Progenitor cell of endocrine pancreas (in vitro differentiated cells): ENCODE data around the gene TPD52L1. TPM values are rescaled to one million over a fixed set of nuclear protein-coding genes. Genes with fewer than 3 reads are reported as not detected.

Experiments used
- DNase-seq: peaks from one replicate; pipeline ENCODE4 v3.0.0; 2021; ENCODE audit warnings: low spot score; ENCODE audit not compliant: unreplicated experiment
- H3K27ac Mint-ChIP-seq: 2 replicates; pipeline ENCODE4 v1.8.0; 2021; ENCODE audit warnings: mild to moderate bottlenecking, moderate library complexity, mixed read lengths
- H3K27me3 Mint-ChIP-seq: 2 replicates; pipeline ENCODE4 v1.8.0; 2021; ENCODE audit warnings: mixed read lengths
- H3K36me3 Mint-ChIP-seq: 2 replicates; pipeline ENCODE4 v1.8.0; 2022; ENCODE audit warnings: mixed read lengths; ENCODE audit not compliant: insufficient read depth
- H3K4me1 Mint-ChIP-seq: 2 replicates; pipeline ENCODE4 v1.8.0; 2021; ENCODE audit warnings: low read depth, mixed read lengths
- H3K4me3 Mint-ChIP-seq: 2 replicates; pipeline ENCODE4 v1.8.0; 2021; ENCODE audit warnings: low read depth, mild to moderate bottlenecking, moderate library complexity, mixed read lengths
- H3K9me3 Mint-ChIP-seq: 2 replicates; pipeline ENCODE4 v1.8.0; 2021; ENCODE audit warnings: low read depth, mixed read lengths
- total RNA-seq: library from RNA; stranded (reverse); gene quantifications from 2 replicates; pipeline ENCODE4 v1.2.1, GENCODE V29; 2021
- TF ChIP-seq, protein P1 (sequence below): fragments of 200-600 bp; sonication (generic); IDR thresholded peaks from one replicate; pipeline ENCODE4 v1.5.0; 2021; ENCODE audit warnings: antibody characterized with exemption, mild to moderate bottlenecking; ENCODE audit not compliant: unreplicated experiment

Gene TPD52L1
- total RNA-seq, 1 donor from 2014 or later, result 33.8 TPM

DNA sequence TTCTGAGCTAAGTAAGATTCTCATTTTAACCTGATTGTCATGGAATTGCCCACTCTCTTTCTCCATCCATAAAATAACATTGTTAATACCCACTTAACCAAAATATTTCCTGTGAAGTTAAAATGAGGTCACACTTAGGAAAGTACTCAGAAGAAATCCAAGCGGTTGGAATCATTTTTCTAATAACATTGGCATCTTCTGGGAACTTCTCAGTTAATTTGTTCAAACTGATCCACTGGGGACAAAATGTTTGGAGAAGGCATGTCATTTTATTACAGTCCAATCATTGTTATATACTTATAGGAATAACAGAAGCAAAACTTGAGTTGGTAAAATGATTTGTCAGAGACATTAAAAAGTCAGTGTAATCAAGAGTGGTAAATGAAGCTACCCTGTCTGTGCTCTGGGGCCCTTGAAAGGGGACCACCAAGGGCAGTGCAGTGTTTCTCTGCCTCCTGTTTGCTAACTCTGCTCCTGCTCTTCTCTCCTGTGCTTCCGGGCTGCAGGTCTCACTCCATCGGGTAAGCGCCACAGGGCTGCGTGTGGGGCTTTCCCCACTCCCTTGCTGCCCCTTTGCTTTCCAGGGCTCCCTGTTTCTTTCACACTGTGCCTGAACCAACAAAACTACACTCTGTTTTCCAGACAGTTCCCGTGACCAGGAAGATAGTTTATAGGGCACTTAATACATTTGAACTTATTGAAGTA lies 98.1 kb downstream of the TPD52L1 start:
- no peak overlapping the region for H3K27ac Mint-ChIP-seq

GRCh38 chr6:125252891-125253290 lies 99.3 kb downstream of the TPD52L1 start:
- TF ChIP-seq, protein P1, sequence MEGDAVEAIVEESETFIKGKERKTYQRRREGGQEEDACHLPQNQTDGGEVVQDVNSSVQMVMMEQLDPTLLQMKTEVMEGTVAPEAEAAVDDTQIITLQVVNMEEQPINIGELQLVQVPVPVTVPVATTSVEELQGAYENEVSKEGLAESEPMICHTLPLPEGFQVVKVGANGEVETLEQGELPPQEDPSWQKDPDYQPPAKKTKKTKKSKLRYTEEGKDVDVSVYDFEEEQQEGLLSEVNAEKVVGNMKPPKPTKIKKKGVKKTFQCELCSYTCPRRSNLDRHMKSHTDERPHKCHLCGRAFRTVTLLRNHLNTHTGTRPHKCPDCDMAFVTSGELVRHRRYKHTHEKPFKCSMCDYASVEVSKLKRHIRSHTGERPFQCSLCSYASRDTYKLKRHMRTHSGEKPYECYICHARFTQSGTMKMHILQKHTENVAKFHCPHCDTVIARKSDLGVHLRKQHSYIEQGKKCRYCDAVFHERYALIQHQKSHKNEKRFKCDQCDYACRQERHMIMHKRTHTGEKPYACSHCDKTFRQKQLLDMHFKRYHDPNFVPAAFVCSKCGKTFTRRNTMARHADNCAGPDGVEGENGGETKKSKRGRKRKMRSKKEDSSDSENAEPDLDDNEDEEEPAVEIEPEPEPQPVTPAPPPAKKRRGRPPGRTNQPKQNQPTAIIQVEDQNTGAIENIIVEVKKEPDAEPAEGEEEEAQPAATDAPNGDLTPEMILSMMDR, result no peak
- Mint-ChIP-seq H3K36me3 (no peaks in the 10 kb centered on the region), H3K27ac (no peak overlapping the region), H3K27me3 (no peaks in the 10 kb centered on the region), H3K9me3 (no peaks in the 10 kb centered on the region), H3K4me3 (no peak overlapping the region), H3K4me1 (peaks cover 5% of the 10 kb centered on the region)
- no peak for DNase-seq

More for the DNA sequence above, 98.1 kb downstream of the TPD52L1 start:
- Mint-ChIP-seq H3K4me1 (peaks cover 5% of the 10 kb centered on the region), H3K9me3 (no peaks in the 10 kb centered on the region), H3K36me3 (no peaks in the 10 kb centered on the region), H3K27me3 (no peaks in the 10 kb centered on the region), H3K4me3 (no peak overlapping the region)
- TF ChIP-seq, protein P1, result no peak
- no peak for DNase-seq

DNA sequence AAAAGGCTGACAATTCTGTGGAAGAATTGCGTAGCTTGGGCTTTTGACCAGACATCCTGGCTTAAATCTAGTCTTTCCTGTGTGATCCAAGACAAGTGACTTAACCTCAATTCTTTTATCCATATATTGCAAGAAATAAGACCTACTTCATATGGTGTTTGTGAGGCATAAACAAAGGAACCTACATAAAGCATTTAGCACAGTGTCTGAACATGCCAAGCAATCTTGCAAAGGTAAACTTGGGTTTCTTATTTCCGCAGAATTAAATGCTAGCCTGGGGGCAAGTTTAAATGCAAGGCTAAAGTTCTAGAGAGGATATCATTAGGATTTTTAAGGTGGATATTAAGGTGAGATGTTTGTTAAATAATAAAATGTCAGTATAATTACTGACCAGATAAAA lies 100.3 kb downstream of the TPD52L1 start:
- DNase-seq, result no peak
- no peak overlapping the region for H3K27ac Mint-ChIP-seq
- no peak overlapping the region for H3K4me3 Mint-ChIP-seq
- no peaks in the 10 kb centered on the region for H3K9me3 Mint-ChIP-seq
- H3K36me3 Mint-ChIP-seq, result no peaks in the 10 kb centered on the region
- TF ChIP-seq, protein P1, result no peak
- H3K4me1 Mint-ChIP-seq, result peaks cover 5% of the 10 kb centered on the region
- H3K27me3 Mint-ChIP-seq, result no peaks in the 10 kb centered on the region

DNA sequence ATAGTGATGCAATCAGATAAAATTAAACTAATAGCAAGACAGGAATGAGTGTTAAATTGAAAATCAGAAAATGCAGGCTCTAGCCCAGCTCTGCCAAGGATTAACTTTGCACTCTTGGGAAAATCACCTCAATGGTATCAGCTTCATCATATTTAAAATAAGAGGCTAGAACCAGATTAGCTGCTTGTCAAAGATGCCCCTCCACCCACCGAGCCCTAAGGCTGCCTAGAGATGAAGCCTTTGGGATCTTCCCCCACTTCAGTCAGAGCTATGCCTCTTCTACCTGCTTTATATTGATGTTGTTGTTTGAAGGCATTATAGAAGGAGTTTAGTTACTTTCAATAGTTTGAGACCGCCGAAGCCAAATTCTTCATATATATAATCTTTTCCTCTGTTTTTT lies 100.7 kb downstream of the TPD52L1 start:
- H3K36me3 Mint-ChIP-seq, result no peaks in the 10 kb centered on the region
- H3K27ac Mint-ChIP-seq, result no peak overlapping the region
- no peak overlapping the region for H3K4me3 Mint-ChIP-seq
- no peaks in the 10 kb centered on the region for H3K9me3 Mint-ChIP-seq
- no peak for DNase-seq
- peaks cover 5% of the 10 kb centered on the region for H3K4me1 Mint-ChIP-seq
- TF ChIP-seq, protein P1, result no peak
- no peaks in the 10 kb centered on the region for H3K27me3 Mint-ChIP-seq

DNA sequence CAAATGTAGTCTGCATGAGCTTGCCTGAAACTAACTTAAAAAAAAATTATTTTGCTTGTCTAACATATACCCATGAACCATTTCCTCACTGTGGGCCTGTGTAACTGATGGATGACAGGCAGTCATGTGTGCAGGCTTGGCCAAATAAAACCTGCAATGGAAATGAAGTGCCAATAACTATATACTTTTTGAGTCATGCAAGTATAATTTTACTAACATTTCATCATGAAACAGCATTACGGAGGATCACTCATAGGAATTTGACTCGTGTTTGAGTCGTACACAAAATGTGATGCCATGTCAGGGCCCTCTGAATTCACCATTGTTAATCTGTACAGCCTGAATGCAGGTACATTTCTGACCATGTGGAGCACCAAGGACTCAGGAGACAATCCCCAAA lies 101.6 kb downstream of the TPD52L1 start:
- Mint-ChIP-seq H3K4me1 (peaks cover 5% of the 10 kb centered on the region), H3K9me3 (no peaks in the 10 kb centered on the region), H3K27me3 (no peaks in the 10 kb centered on the region), H3K27ac (no peak overlapping the region), H3K36me3 (no peaks in the 10 kb centered on the region), H3K4me3 (no peak overlapping the region)
- DNase-seq, result no peak
- TF ChIP-seq, protein P1, result no peak
